Neutrophil (primary cell): ENCODE results near the gene PES1.
"Not testable (repeated sequence)": the region's sequence is repeated elsewhere in the genome, so short reads cannot be mapped to it uniquely, and the experiment has no call there.

Experiments used
- H3K27ac ChIP-seq: fragments of 200-600 bp; sonication (generic); 2 replicates; pipeline ENCODE4 v1.5.1; 2016; ENCODE audit warnings: mild to moderate bottlenecking, moderate library complexity
- H3K27me3 ChIP-seq: fragments of 200-600 bp; sonication (generic); 2 replicates; pipeline ENCODE4 v1.6.0; 2016; ENCODE audit warnings: mild to moderate bottlenecking
- H3K36me3 ChIP-seq: fragments of 200-600 bp; sonication (generic); 2 replicates; pipeline ENCODE4 v1.5.1; 2017
- H3K4me1 ChIP-seq, 2 experiments: fragments of 200-600 bp in 1 of 2; sonication (generic) in 1 of 2; 1 replicate in 1 of 2; 2 replicates in 1 of 2; pipeline versions ENCODE4 v1.5.1 to v1.6.1; 2013 to 2016; ENCODE audit warnings: low read depth in 1 of 2, low read length in 1 of 2, mild to moderate bottlenecking in 1 of 2, moderate library complexity in 1 of 2; ENCODE audit not compliant: control insufficient read depth in 1 of 2, insufficient read depth in 1 of 2
- H3K4me3 ChIP-seq, 2 experiments: fragments of 200-600 bp in 1 of 2; sonication (generic) in 1 of 2; 1 replicate in 1 of 2; 2 replicates in 1 of 2; pipeline ENCODE4 v1.5.1; 2013 to 2016; ENCODE audit warnings: low read depth in 1 of 2, low read length in 1 of 2, mild to moderate bottlenecking in 1 of 2, moderate library complexity in 1 of 2
- H3K9me3 ChIP-seq: fragments of 200-600 bp; sonication (generic); 2 replicates; pipeline ENCODE4 v1.5.1; 2016
- CTCF ChIP-seq: fragments of 200-600 bp; sonication (generic); IDR thresholded peaks from 2 replicates; pipeline ENCODE4 v1.5.1; 2016; ENCODE audit warnings: antibody characterized with exemption

The PES1 gene

GRCh38 chr22:30626413-30626812, 34.7 kb upstream of the PES1 start:
- no peaks in the 10 kb centered on the region for H3K36me3 ChIP-seq
- no peaks in the 10 kb centered on the region for H3K27me3 ChIP-seq
- TF ChIP-seq CTCF = no peak
- no peak overlapping the region for H3K27ac ChIP-seq
- H3K4me3 ChIP-seq = no peak overlapping the region
- no peaks in the 10 kb centered on the region for H3K9me3 ChIP-seq
- no peaks in the 10 kb centered on the region for H3K4me1 ChIP-seq

- not testable (repeated sequence) for H3K36me3 ChIP-seq, H3K4me1 ChIP-seq, H3K9me3 ChIP-seq, H3K4me3 ChIP-seq, H3K27me3 ChIP-seq, H3K27ac ChIP-seq
Observed at GRCh38 chr22:30619909-30620308, 28.2 kb upstream of the PES1 start.

GRCh38 chr22:30617819-30618218, 26.1 kb upstream of the PES1 start:
- no peaks in the 10 kb centered on the region for H3K27me3 ChIP-seq
- no peak overlapping the region for H3K27ac ChIP-seq
- no peaks in the 10 kb centered on the region for H3K9me3 ChIP-seq
- H3K4me1 ChIP-seq = no peaks in the 10 kb centered on the region
- H3K4me3 ChIP-seq = no peak overlapping the region
- TF ChIP-seq CTCF = no peak
- no peaks in the 10 kb centered on the region for H3K36me3 ChIP-seq

- Histone ChIP-seq H3K4me3 (no peak overlapping the region), H3K27me3 (peaks cover under 1% of the 10 kb centered on the region), H3K9me3 (no peaks in the 10 kb centered on the region), H3K4me1 (no peaks in the 10 kb centered on the region), H3K27ac (no peak overlapping the region), H3K36me3 (no peaks in the 10 kb centered on the region)
- no peak for TF ChIP-seq CTCF
Observed at GRCh38 chr22:30615543-30615954, 23.8 kb upstream of the PES1 start.

- no peak overlapping the region for H3K4me3 ChIP-seq
- H3K9me3 ChIP-seq = no peaks in the 10 kb centered on the region
- no peaks in the 10 kb centered on the region for H3K4me1 ChIP-seq
- H3K27ac ChIP-seq = no peak overlapping the region
- no peak for TF ChIP-seq CTCF
- peaks cover 7% of the 10 kb centered on the region for H3K27me3 ChIP-seq
- H3K36me3 ChIP-seq = no peaks in the 10 kb centered on the region
Observed at GRCh38 chr22:30614879-30615278, 23.2 kb upstream of the PES1 start.

- H3K27ac ChIP-seq = no peak overlapping the region
Observed at GRCh38 chr22:30614268-30614667, 22.6 kb upstream of the PES1 start.

More at GRCh38 chr22:30614268-30614667, 22.6 kb upstream of the PES1 start:
- Histone ChIP-seq H3K4me1 (peaks cover 0 to 2% of the 10 kb centered on the region in 2 experiments), H3K27me3 (peaks cover 13% of the 10 kb centered on the region), H3K9me3 (no peaks in the 10 kb centered on the region), H3K36me3 (no peaks in the 10 kb centered on the region), H3K4me3 (no peak overlapping the region)
- no peak for TF ChIP-seq CTCF
